ENCODE measurements around the gene PAOX. TPM values are rescaled to one million over a fixed set of nuclear protein-coding genes. Genes with fewer than 3 reads are reported as not detected.

Gene PAOX
- total and polyA plus RNA-seq, 9 of the 15 experiments (the other 6 are each of a cell fraction or from before 2014, with no cell fraction given): 0.80 to 6.4 (median 2.6) TPM

GRCh38 chr10:133379152-133379800 lies at the start of gene PAOX (continued):
- no peak for TF ChIP-seq NKRF (IDR thresholded peaks at IDR 0.05; ENCODE audit: borderline replicate concordance)
- TF ChIP-seq POLR2G (IDR thresholded peaks at IDR 0.05; ENCODE audit: low read depth, low read length): peak; percentile 85
- TF ChIP-seq ZNF140 (CRISPR knock-in tag; IDR thresholded peaks at IDR 0.05): no peak
- TF ChIP-seq ZNF444 (CRISPR knock-in tag; IDR thresholded peaks at IDR 0.05): no peak
- no peak for TF ChIP-seq ZNF551 (CRISPR knock-in tag; IDR thresholded peaks at IDR 0.05)
- peak; percentile 45 to 60; a peak in 3 of 4 replicates for TF ChIP-seq NONO (IDR thresholded peaks at IDR 0.05; ENCODE audit: low read depth in 2 of 2, low read length in 1 of 2)
- no peak for TF ChIP-seq IRF1 (CRISPR knock-in tag; IDR thresholded peaks at IDR 0.05; ENCODE audit: borderline replicate concordance)
- no peak for TF ChIP-seq TRIM28 (IDR thresholded peaks at IDR 0.05)

Measured in K562 (cell line).